Activated naive CD4-positive, alpha-beta T cell treated with anti-CD3 and anti-CD28 coated beads, Interleukin-2, amount 50 U/mL, for 24 hours (primary cell): Measurements from ENCODE around the gene TTPAL.

Experiments used
- H3K27ac Mint-ChIP-seq: one replicate; pipeline ENCODE4 v1.8.0; 2021; ENCODE audit warnings: mild to moderate bottlenecking, mixed read lengths
- H3K27me3 Mint-ChIP-seq: one replicate; pipeline ENCODE4 v1.8.0; 2021; ENCODE audit warnings: mixed read lengths
- H3K36me3 Mint-ChIP-seq: one replicate; pipeline ENCODE4 v1.8.0; 2021; ENCODE audit warnings: mixed read lengths
- H3K4me1 Mint-ChIP-seq: one replicate; pipeline ENCODE4 v1.8.0; 2021; ENCODE audit warnings: mixed read lengths
- H3K4me3 Mint-ChIP-seq: one replicate; pipeline ENCODE4 v1.8.0; 2021; ENCODE audit warnings: mild to moderate bottlenecking, mixed read lengths
- H3K9me3 Mint-ChIP-seq: one replicate; pipeline ENCODE4 v1.8.0; 2021; ENCODE audit warnings: mixed read lengths

Gene TTPAL

GRCh38 chr20:44435630-44436335 lies 39.9 kb upstream of the TTPAL start:
- no peak overlapping the region for H3K27ac Mint-ChIP-seq
- H3K4me3 Mint-ChIP-seq, result no peak overlapping the region
- H3K4me1 Mint-ChIP-seq, result no peaks in the 10 kb centered on the region
- H3K9me3 Mint-ChIP-seq, result no peaks in the 10 kb centered on the region
- peaks cover 2% of the 10 kb centered on the region for H3K27me3 Mint-ChIP-seq
- H3K36me3 Mint-ChIP-seq, result no peaks in the 10 kb centered on the region

DNA sequence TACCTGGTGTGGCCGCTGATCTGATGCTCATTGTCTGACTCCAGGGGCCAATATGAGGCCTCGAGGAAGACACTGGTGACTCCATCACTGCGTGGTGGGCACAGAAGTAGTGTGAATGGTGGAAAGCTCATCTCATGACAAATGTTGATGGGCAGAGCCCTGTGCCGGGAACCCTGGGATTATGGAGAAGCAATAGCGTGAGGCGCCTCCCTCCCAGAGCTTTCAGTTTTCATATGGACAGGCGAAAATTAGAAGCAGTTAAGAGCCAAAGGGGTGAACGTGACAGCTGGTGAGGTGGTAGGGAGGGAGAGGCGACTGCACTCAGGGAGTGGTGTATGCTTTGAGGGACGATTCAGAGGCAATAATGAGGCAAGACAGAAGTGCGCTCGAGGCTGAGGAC lies 39.3 kb upstream of the TTPAL start:
- Mint-ChIP-seq H3K4me3 (no peak overlapping the region), H3K4me1 (no peaks in the 10 kb centered on the region), H3K9me3 (no peaks in the 10 kb centered on the region), H3K27ac (no peak overlapping the region), H3K27me3 (peaks cover 5% of the 10 kb centered on the region), H3K36me3 (no peaks in the 10 kb centered on the region)

- Mint-ChIP-seq H3K27me3 (peaks cover 5% of the 10 kb centered on the region), H3K4me3 (no peak overlapping the region), H3K27ac (no peak overlapping the region), H3K4me1 (no peaks in the 10 kb centered on the region), H3K9me3 (no peaks in the 10 kb centered on the region), H3K36me3 (no peaks in the 10 kb centered on the region)
Measured at GRCh38 chr20:44437497-44437896, 38.2 kb upstream of the TTPAL start.

GRCh38 chr20:44438782-44439181 lies 36.9 kb upstream of the TTPAL start:
- H3K4me3 Mint-ChIP-seq, result no peak overlapping the region
- no peaks in the 10 kb centered on the region for H3K9me3 Mint-ChIP-seq
- no peaks in the 10 kb centered on the region for H3K4me1 Mint-ChIP-seq
- no peaks in the 10 kb centered on the region for H3K36me3 Mint-ChIP-seq
- H3K27ac Mint-ChIP-seq, result no peak overlapping the region
- peaks cover 5% of the 10 kb centered on the region for H3K27me3 Mint-ChIP-seq

DNA sequence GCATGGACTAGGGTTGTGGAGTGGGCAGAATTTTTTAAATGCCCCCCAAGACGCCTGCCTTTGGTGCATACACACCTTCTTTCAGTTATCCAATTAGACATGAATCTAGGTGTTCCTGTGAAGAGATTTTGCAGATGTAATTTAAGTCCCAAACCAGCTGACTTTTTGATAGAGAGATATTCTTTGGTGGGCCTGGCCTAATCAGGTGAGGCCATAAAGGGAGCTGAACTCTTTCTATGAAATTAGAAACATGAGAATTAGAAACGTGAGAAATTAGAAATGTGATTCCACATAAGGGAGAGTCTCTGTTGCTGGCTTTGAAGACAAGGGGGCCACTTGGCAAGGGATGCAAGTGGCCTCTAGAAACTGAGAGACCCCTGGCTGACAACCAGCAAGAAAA lies 36.4 kb upstream of the TTPAL start:
- Mint-ChIP-seq H3K27ac (no peak overlapping the region), H3K9me3 (no peaks in the 10 kb centered on the region), H3K4me3 (no peak overlapping the region), H3K4me1 (no peaks in the 10 kb centered on the region), H3K36me3 (no peaks in the 10 kb centered on the region), H3K27me3 (peaks cover 5% of the 10 kb centered on the region)

GRCh38 chr20:44442298-44443070 lies 33.2 kb upstream of the TTPAL start:
- Mint-ChIP-seq H3K27me3 (peaks cover 5% of the 10 kb centered on the region), H3K4me3 (no peak overlapping the region), H3K9me3 (no peaks in the 10 kb centered on the region), H3K4me1 (no peaks in the 10 kb centered on the region), H3K36me3 (no peaks in the 10 kb centered on the region), H3K27ac (no peak overlapping the region)

DNA sequence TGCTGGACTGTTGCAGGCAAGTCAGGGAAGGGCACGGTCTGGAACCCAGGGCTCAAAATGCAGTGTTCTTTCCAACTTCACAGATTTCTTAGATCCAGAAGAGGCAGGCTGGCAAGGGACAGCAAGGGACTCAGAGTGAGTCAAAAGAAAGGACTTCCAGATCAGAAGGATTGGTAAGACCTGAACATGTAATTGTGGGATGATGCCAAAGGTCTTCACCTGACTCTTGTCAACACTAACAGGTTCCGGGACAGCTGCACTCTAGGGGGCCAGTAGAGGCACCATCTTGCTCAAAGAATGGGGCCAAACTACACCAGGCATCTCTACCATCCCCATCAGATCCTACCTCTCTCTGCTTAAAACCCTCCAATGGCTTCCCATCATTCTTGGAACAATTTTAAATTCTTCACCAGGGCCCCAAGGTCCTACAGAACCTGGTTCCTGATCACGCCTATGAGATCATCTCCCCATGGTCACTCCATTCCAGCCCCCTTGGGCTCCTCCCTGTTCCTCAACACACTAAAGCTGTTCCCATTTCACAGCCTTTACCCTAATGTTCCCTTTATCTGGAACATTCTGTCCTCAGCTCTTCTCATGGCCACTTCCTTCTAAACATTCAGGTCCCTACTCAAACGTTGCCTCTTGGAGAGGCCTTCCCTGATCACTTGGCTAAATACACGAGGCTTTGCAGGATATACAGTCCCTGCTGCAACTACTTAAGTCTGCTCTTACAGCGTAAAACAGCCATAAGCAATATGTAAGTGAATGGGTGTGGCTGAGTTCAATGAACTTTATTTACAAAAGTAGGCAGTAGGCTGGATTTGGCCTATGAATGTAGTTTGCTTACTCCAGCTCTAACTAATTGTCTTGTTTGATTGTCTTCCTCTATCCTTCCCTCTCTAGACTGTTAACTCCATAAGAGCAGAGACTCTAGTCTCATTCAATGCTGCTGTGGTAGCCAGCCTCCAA lies 29.6 kb upstream of the TTPAL start:
- H3K4me3 Mint-ChIP-seq, result no peak overlapping the region
- H3K36me3 Mint-ChIP-seq, result no peaks in the 10 kb centered on the region
- H3K27ac Mint-ChIP-seq, result no peak overlapping the region
- H3K4me1 Mint-ChIP-seq, result no peaks in the 10 kb centered on the region
- H3K9me3 Mint-ChIP-seq, result no peaks in the 10 kb centered on the region
- peaks cover 2% of the 10 kb centered on the region for H3K27me3 Mint-ChIP-seq

GRCh38 chr20:44447827-44448419 lies 27.8 kb upstream of the TTPAL start:
- Mint-ChIP-seq H3K4me3 (no peak overlapping the region), H3K27ac (no peak overlapping the region), H3K27me3 (no peaks in the 10 kb centered on the region), H3K4me1 (no peaks in the 10 kb centered on the region), H3K36me3 (no peaks in the 10 kb centered on the region), H3K9me3 (no peaks in the 10 kb centered on the region)

GRCh38 chr20:44448753-44449546 lies 26.7 kb upstream of the TTPAL start:
- Mint-ChIP-seq H3K27ac (no peak overlapping the region), H3K36me3 (no peaks in the 10 kb centered on the region), H3K27me3 (no peaks in the 10 kb centered on the region), H3K9me3 (no peaks in the 10 kb centered on the region), H3K4me3 (no peak overlapping the region), H3K4me1 (no peaks in the 10 kb centered on the region)

DNA sequence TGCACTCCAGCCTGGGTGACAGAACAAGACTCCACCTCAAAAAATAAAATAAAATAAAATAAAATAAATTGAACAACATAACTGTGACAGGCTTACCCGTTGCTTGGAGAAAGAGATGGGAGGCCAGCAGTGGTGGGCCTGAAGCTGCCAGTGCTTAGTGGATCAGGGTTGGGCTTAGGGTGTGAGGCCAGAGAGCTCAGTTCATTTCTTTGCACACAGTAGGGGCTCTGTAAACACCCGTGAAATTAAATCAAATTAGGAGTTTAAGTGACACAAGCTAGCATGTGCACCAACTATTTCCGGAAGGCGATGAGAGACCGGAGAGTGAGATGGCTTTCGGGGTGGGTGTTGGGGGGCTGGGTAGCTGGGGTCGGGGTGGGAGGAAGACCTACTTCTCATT lies 25.8 kb upstream of the TTPAL start:
- Mint-ChIP-seq H3K4me1 (no peaks in the 10 kb centered on the region), H3K36me3 (no peaks in the 10 kb centered on the region), H3K27me3 (no peaks in the 10 kb centered on the region), H3K9me3 (no peaks in the 10 kb centered on the region), H3K4me3 (no peak overlapping the region), H3K27ac (no peak overlapping the region)

- Mint-ChIP-seq H3K9me3 (no peaks in the 10 kb centered on the region), H3K36me3 (no peaks in the 10 kb centered on the region), H3K4me3 (no peak overlapping the region), H3K27ac (no peak overlapping the region), H3K4me1 (no peaks in the 10 kb centered on the region), H3K27me3 (no peaks in the 10 kb centered on the region)
Measured at GRCh38 chr20:44450281-44450889, 25.3 kb upstream of the TTPAL start.

- no peak overlapping the region for H3K27ac Mint-ChIP-seq
- H3K27me3 Mint-ChIP-seq, result no peaks in the 10 kb centered on the region
- H3K36me3 Mint-ChIP-seq, result no peaks in the 10 kb centered on the region
- no peaks in the 10 kb centered on the region for H3K9me3 Mint-ChIP-seq
- no peak overlapping the region for H3K4me3 Mint-ChIP-seq
- H3K4me1 Mint-ChIP-seq, result no peaks in the 10 kb centered on the region
Measured at GRCh38 chr20:44450903-44451450, 24.7 kb upstream of the TTPAL start.

DNA sequence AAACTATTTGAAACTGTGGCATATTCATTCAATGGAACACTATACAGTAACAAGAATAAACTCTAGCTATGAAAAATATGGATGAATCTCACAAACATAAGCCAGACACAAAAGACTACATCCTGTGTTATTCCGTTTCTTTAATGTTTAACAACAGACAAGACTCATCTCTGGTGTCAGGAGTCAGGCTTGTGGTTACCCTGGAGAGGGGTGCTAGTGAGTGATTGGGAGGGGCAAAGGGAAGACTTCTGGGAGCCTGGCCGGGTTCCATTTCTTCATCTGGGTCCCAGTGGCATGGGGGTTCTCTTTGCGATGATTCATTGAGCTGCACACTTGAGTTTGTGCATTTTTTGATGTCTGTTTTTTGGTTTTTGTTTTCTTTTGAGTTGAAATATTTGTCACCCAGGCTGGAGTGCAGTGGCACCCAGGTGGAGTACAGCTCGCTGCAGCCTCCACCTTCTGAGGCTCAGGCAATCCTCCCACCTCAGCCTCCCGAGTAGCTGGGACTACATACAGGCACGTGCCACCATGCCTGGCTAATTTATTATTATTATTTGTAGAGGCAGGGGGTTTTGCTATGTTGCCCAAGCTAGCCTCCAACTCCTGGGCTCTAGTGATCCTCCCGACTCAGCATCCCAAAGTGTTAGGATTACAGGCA lies 21.2 kb upstream of the TTPAL start:
- Mint-ChIP-seq H3K4me1 (no peaks in the 10 kb centered on the region), H3K27ac (no peak overlapping the region), H3K4me3 (no peak overlapping the region), H3K9me3 (no peaks in the 10 kb centered on the region), H3K36me3 (no peaks in the 10 kb centered on the region), H3K27me3 (no peaks in the 10 kb centered on the region)

DNA sequence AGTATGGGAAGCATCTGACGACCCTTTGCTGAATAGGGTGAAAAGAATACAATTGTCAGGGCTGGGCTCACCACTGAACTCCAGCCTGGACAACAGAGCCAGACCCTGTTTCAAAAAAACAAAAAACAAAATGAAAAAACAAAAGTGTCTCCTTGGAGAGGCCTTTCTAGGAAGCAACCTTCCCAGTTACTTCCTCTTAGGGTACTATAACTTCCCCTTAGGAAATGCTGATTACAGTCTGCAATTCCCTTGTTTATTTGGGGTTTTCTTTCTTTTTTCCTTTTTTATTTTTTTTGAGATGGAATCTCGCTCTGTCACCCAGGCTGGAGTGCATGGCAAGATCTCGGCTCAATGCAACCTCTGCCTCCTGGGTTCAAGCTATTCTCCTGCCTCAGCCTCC lies 20.5 kb upstream of the TTPAL start:
- no peaks in the 10 kb centered on the region for H3K36me3 Mint-ChIP-seq
- no peaks in the 10 kb centered on the region for H3K9me3 Mint-ChIP-seq
- H3K4me1 Mint-ChIP-seq, result no peaks in the 10 kb centered on the region
- no peak overlapping the region for H3K4me3 Mint-ChIP-seq
- H3K27me3 Mint-ChIP-seq, result no peaks in the 10 kb centered on the region
- H3K27ac Mint-ChIP-seq, result no peak overlapping the region
